Epidermal melanocyte (primary cell): Measurements from ENCODE around the gene ERP44.
A peak's percentile ranks its signal among the peaks of the same experiment; 100 is the strongest.
"Not testable (repeated sequence)": the region's sequence is repeated elsewhere in the genome, so short reads cannot be mapped to it uniquely, and the experiment has no call there.

Experiments used
- DNase-seq: peaks from one replicate; pipeline ENCODE4 v3.0.0; 2011; ENCODE audit warnings: low spot score; ENCODE audit not compliant: insufficient read length

The ERP44 gene

DNA sequence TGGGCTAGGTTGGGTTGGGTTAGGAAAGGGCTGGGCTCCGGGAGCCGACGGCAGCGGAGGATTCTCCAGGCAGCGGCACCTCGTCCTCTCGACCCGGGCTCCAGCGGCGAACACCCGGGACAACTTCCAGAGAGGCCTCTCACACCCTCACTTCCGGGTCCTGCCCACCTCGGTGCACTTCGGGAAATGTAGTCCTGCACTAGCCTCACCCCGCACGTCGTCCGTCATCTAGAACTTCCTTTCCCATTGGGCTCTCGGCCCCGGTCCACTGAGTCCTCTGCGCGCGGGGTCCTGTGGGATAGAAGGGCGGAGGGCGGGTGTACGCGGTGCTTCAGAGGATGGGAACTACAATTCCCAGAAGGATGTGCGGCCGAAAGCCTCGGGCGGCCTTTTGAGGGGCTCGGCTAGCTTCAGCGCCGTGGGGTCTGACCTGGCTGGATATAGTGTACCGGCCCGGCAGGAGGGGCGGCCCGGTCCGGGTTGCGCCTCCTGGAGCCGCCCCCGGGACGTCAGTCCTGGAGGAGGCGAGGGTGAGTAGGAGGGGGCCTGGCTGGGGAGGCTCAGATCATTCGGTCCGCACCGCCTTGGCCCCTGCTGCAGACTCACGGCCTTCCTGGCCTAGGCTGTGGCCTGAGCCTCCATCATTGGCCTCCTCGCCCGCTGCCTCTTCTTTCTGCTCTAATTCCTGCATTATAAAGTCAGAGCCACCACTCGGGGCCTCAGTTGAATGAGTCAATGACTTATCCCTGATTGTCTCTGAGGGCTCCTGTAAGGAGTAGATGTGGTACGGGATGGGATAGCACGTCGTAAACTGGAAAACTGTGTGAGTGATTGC lies at the start of gene ERP44, which contains the start of gene INVS:
Gene ERP44, minus strand, starts transcription at position 114 of the 835 bp plus-strand sequence. CDS start 160 bp downstream, outside the sequence.
Gene INVS, plus strand, starts transcription at position 357 of the 835 bp plus-strand sequence. CDS start 5,279 bp downstream, outside the sequence.
- DNase-seq: peak; percentile 81

DNA sequence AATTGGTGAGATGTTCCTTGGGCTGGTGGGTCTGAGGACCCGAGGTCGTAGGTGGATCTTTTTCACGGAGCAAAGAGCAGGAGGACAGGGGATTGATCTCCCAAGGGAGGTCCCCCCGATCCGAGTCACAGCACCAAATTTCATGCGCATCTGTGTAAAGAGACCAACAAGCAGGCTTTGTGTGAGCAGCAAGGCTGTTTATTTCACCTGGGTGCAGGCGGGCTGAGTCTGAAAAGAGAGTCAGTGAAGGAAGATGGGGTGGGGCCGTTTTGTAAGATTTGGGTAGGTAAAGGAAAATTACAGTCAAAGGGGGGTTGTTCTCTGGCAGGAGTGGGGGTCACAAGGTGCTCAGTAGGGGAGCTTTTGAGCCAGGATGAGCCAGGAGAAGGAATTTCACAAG lies 47.2 kb upstream of the ERP44 start:
- not testable (repeated sequence) for DNase-seq

DNA sequence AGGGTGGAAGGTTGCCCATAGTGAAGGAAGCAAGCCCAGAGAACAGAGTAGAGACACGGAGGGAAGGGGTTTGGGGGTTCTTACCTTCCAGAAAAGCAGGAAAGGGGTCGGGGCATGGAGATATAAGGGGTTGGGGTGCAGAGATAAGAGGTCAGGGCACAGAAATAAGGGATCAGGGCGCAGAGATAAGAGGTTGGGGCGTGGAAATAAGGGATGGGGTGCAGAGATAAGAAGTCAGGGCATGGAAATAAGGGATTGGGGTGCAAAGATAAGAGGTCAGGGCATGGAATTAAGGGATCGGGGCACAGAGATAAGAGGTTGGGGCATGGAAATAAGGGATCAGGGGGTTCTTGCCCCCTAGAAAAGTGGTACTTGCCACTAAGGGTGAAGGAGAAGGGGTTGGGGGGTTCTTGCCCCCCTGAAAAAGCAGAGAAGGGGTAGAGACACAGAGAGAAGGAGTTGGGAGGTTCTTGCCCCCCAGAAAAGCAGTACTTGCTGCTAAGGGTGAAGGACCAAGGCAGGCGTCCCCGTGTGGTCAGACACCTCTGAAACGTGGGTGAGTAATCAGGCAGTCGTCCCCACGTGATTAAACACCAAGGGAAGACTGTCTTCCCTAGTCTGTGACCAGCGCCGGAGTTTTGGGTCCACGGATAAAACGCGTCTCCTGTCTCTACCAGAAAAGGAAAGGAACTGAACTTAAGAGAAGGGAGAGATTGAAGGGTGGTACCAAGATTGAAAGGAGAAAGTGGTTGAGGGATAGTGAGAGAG lies 46.6 kb upstream of the ERP44 start:
- not testable (repeated sequence) for DNase-seq

DNA sequence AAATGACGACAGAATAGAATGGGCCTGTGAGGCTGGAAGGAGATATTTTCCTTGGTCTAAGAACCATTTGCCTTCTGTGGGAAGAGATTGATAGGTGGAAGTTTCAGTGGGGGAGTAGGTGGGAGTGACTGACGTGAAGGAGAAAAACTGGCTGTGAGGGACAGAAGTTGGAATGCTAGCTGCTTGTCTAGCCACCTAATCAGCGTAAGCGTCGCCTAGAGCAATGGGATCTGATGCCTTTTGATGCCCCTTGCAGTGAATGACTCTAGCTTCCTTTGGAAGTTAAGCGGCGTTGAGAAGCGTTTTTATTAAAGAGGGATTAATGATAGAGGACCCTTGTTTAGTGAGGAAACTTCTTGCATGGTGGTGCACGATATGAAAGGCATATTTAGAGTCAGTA lies 43.1 kb upstream of the ERP44 start:
- DNase-seq: not testable (repeated sequence)

DNA sequence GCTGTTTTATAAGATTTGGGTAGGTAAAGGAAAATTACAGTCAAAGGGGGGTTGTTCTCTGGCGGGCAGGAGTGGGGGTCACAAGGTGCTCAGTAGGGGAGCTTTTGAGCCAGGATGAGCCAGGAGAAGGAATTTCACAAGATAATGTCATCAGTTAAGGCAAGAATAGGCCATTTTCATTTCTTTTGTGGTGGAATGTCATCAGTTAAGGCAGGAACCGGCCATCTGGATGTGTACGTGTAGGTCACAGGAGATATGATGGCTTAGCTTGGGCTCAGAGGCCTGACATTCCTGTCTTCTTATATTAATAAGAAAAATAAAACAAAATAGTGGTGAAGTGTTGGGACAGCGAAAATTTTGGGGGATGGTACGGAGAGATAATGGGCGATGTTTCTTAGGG lies 41.5 kb upstream of the ERP44 start:
- not testable (repeated sequence) for DNase-seq

DNA sequence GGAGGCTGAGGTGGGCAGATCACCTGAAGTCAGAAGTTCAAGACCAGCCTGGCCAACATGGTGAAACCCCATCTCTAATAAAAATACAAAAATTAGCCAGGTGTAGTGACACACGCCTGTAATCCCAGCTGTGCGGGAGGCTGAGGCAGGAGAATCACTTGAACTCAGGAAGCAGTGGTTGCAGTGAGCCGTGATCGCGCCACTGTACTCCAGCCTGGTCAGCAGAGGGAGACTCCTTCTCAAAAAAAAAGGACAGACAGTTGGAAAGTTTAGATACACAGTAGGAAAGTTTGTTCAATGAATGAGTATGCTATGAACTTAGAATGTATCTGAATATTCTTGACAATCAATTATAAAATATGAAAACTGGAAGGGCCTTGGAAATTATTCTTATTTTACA lies 38.0 kb upstream of the ERP44 start:
- DNase-seq: not testable (repeated sequence)

DNA sequence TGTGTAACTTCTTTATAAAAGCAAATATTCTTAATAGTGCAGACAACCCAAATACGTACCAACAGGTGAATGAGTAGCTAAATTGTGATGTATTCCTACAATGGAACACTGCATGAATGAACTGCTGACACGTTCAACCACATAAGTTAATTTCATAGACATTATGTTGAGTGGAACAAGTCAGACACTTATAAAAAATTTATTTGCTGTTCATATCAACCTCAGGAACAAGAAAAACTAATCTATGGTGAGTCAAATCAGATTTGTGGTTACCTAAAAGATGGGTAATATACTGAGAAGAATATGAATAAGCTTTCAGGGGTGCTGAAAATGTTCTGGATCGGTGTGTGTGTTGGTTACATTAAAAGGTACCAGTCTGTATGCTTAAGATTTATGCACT lies 35.9 kb upstream of the ERP44 start:
- DNase-seq: no peak

DNA sequence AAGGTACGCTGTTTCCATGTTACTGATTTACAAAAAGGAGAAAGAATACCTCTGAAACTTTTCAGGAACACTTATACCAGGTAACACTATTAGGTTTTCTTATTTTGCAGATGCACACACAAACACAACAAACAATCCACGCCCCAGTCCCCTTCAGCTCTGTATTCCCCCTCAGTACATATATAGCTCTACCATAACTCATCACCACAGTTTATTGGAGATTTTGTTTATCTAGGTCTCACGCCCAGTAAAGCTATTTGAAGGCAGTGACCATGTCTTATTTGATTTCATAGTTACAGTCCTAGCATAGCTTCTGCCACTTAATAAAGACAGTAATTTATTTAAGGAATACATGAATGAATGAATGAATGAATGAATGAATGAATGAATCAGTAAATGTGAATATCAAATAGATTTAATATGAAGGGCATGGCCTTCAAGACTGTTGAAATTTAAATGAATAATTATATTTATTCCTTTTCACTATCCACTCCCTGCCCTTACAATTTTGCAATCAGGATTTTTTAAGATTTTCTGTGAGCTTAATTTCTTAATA lies 33.2 kb upstream of the ERP44 start:
- no peak for DNase-seq

DNA sequence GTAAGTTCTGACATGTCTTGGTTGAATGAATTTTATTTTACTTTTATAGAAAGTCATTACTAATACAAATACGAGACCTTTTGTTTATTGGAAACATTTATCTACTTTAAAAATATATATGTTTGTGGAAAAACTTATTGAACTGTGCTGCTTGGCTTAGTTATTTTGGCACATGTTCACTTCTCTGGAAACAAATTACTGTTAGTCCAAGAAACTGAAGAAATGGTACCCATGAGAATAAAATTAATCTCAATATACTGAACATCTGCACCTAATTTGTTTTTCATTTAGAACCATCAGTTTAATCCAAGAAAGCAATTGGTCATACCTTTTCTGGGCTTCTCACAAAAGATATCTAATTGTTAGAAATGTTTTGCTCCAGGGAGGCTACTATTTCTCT lies 32.4 kb upstream of the ERP44 start:
- DNase-seq: no peak

DNA sequence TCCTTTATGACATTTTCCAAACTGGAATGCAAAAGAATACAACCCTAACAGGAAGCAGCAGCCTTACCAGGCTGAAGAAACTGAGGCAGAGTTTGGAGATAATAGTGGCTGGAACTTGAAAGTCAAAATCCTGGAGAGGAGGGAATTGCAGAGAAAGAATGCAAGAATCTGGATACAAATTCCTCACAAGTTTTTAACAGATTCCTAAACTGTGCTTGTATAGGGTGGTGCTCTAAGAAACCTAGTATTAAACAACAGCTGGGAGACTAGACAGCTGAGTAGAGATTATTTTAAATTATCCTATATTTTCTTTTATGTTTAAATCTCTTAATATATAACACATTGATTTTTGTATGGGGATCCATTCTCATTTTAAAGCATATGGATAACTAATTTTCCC lies 31.0 kb upstream of the ERP44 start:
- DNase-seq: no peak

DNA sequence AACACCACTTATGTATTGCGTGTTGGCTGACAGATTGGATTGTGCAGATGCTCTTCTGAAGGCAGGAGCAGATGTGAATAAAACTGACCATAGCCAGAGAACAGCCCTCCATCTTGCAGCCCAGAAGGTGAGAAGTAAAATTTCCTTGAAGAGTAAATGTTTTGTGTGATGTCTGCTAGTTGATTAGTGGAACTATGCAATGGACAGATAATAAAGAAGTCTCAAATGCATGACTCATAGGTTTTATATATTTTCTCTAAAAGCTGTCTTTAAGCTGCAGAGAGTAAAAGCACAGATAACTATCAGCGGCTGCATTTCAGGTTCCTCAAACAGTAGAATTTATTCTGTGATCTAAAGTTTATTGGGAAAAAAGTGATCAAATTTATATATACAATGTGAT lies 27.6 kb upstream of the ERP44 start:
- DNase-seq: no peak

DNA sequence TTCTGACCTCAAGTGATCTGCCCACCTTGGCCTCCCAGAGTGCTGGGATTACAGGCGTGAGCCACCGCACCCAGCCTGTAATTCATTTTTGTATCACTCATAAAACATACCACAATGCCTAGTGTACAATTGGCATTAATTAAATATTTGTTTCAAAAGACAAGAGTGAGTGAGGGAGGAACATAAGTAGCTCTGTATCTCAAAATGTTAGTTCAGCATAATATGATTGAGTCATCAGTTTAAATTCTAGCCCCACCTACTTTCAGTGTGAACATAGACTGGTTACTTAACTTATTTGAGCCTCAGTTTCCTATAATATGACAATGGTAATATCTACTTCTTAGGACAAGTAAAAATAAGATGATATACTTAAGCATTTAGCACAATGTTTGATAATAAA lies 27.1 kb upstream of the ERP44 start:
- no peak for DNase-seq

DNA sequence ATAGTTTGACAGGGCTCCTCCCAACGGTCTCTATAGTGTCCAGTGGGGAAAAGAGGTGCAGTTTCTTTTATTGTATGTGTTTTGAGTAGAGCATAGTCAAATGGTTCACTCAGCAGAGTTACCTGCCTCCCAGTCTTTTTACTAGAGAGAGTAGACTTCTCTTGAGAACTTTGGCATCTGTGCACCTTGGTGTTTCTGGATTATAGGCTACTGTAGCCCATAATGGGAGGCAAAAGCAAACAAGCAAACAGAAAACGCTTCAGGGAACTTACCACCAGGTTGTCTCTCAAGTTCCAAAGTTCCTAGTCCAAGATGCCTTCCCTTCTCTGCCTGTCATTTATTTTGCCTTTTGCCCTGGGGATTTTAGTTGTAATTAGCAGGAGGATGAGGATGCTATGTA lies 26.4 kb upstream of the ERP44 start:
- no peak for DNase-seq

DNA sequence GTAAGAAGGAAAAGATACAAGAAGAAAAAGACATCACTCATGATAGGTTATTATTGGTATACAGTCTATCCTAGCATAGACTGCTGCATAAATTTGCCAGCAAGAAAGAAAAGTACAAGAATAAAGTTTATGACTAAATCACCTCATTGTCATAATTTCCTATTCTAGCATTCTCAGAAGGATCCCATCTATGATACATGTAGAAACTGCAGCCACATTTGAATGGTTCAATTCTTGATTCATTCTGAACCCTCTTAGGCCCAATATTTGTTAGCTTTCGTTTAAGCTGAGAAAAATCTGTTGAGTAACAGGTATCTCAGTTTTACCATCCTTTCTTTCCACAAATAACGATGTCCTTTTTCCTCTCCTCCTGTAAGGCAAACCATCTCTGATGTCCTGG lies 21.5 kb upstream of the ERP44 start:
- no peak for DNase-seq

DNA sequence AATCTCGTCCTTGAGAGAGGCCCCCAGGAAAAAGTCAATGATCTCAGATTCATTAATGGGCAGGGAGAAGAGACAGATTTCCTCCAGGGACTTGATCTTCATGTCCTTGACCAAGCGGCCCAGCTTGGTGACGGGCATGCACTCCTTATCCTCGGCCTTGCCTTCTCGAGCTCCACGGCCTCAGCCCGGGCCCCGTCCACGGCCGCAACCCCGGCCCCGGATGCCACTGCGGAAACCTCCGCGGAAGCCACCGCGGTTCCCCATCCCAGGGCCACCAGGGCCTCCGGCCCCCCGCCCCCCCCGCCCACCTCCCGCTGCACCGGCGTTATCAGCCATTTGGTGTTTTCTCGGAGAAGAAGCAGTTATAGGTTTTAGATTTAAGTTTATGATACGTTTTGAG lies 18.5 kb upstream of the ERP44 start:
- no peak for DNase-seq

DNA sequence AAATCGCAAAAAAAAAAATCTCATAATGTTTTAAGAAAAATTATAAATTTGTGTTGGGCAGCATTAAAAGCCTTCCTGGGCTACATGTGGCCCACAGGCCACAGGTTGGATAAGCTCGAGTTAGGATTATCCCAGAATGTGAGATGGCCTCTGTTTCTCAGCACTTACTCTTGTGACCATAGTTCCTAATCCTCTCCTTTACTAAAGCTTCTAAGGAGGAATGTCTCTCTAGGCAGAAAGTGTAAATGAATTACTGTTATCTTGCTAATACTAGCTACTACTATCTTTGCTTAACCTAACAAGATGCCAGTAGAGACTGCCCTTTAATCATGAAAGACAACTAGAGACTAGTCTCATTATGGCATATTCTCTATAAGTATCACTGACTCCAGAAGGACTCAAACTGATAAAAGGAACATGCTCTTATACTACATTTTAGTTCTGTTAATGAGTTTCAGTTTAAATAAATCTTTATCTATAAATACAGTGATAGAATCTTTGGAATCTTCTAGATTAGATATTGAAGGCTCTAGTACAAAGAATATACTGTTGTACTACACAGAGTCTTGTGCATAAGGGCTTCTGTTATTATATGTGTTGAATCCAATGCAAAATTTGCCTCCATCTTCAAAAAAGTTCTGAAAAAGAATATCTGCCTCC lies 14.0 kb upstream of the ERP44 start:
- DNase-seq: no peak

DNA sequence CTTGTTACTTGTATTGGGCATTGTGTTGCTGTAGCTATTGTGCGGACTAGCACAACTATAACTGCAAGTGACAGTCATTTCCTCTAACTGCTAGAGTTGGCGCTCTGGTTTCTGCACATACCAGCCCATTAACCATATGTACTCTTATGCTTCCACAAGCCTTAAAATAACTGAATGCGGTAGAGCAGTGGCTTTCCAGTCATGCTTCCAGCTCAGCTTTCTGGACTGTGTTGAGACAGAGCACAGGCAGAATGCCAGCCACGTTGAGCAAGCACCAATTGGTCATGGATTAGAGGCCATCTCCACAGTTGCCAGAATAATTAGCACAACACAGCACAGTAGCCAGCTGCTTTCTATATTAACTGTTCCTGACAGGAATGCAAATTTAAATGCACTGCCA lies 12.4 kb upstream of the ERP44 start:
- peak; percentile 60 for DNase-seq

DNA sequence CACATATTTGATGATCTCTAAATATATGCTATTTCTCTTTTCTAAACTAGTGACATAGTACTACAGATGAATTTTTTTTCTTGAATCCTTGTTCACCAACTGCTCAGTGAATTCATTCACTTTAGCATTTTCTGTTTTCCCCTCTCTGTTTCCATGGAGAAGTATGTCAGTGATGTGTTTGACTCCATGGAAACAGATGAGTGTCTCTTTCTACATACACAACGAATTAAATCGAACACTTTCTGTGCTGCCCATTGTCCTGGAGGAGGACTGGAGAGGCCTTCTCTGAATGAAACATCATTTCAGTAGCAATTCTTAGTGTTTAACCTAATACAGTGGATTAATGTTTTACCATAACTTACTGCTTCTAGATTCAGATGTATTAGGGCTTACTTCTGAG lies 9.8 kb upstream of the ERP44 start:
- DNase-seq: no peak

DNA sequence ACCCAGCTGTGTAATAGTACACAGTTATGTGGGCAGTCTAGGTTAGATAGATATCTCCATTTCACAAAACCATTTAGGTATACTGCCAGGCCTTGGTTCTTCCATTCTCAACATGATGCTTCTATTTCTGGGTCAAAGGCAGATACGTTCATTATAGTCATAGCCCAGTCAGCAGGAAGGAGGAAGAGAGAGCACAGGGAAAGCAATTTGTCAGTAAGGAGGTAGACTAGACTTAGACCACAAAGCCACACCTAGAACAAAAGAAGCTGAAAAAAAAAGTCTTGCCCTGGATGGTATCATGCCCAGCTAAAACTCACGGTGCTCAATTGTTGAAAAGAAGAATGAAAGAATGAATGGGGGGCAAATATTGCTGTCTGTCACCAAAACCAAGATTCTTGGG lies 7.8 kb upstream of the ERP44 start:
- DNase-seq: no peak

DNA sequence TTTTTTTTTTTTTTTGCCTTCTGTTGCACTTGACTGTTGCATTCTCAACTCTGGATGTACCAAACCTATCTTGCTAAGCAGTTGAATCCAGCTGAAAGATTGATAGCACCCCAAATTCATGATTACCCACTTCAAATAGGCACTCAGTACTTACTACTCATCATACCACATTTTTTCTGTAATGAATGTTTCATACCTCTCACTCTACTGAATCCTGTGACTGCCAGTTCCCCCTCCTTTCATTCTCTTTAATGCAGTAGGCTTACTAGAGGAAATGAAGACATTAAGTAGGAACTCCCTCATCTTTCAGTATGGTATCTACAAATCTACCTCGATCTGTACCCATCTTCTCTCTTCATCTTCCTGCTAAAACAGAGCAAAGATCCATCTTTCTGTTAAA lies 7.1 kb upstream of the ERP44 start:
- no peak for DNase-seq

DNA sequence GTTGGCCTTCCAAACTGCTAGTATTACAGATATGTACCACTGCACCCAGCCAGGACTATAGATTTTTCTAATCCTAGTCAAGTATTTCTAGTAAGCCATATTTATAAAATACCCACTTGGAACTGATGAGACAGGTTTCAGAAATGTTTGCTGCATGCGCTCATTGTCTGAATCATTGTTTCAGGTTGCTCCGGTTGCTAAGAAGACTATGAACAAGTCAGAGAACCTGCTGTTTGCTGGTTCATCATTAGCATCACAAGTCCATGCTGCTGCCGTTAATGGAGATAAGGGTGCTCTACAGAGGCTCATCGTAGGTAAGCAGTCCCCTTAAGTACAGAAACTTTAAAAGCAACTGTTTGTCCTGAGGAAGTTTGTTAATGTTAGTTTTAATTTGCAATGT lies 5.5 kb upstream of the ERP44 start:
- no peak for DNase-seq

DNA sequence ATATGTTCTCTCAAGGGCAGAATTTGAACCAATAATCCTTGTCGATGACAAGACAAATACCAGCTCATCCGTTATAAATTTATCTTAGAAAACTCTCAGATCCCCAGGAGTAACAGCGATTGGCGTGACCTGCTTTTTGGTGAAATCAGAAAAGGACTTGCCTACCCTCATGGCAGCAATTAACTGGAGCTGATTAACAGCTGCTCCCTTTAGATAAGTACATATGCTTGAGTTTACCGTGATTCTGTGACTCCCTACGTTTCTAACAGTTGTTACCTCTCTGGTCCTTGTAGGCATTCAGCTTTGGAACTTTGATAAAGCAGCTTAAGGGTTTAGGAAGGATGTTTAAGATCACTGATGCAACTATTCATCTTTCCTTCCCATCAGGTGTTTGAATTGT lies 2.8 kb upstream of the ERP44 start:
- DNase-seq: no peak
